Lung (tissue), 12 donors: ENCODE results near the gene FAM131C. TPM values are rescaled to one million over a fixed set of nuclear protein-coding genes. Genes with fewer than 3 reads are reported as not detected.
"Not testable (repeated sequence)": the region's sequence is repeated elsewhere in the genome, so short reads cannot be mapped to it uniquely, and the experiment has no call there.

Experiments used
- ATAC-seq: fragments of 200-7000 bp; cut with Tn5 transposase; one replicate; pipeline ENCODE4 v1.9.1; 2020; ENCODE audit warnings: moderate number of reproducible peaks; ENCODE audit not compliant: insufficient read depth, low FRiP score
- DNase-seq, 3 donors: peaks; one replicate each; pipeline ENCODE4 v3.0.0-alpha.2; 2013 to 2017
- H3K27ac ChIP-seq, 2 donors: one replicate each; pipeline ENCODE4 v1.5.1; 2013; ENCODE audit warnings: mild to moderate bottlenecking in 2 of 2, moderate library complexity in 2 of 2, control low read depth in 1 of 2, inconsistent platforms in 1 of 2, low read depth in 1 of 2, low read length in 1 of 2
- H3K27me3 ChIP-seq, 3 donors: one replicate each; pipeline ENCODE4 v1.5.1; 2013; ENCODE audit warnings: low read length in 2 of 3; ENCODE audit not compliant: control insufficient read depth in 3 of 3, insufficient read depth in 3 of 3
- H3K36me3 ChIP-seq, 4 donors: one replicate each; pipeline ENCODE4 v1.5.1; 2013; ENCODE audit warnings: low read length in 4 of 4, mild to moderate bottlenecking in 1 of 4, moderate library complexity in 1 of 4; ENCODE audit not compliant: control insufficient read depth in 4 of 4, insufficient read depth in 4 of 4
- H3K4me1 ChIP-seq, 5 donors: one replicate each; pipeline ENCODE4 v1.5.1; 2013; ENCODE audit warnings: low read length in 5 of 5, mild to moderate bottlenecking in 2 of 5, moderate library complexity in 1 of 5; ENCODE audit not compliant: control insufficient read depth in 5 of 5, insufficient read depth in 5 of 5
- H3K4me3 ChIP-seq: one replicate; pipeline ENCODE4 v1.5.1; 2013; ENCODE audit warnings: mild to moderate bottlenecking, control low read depth, moderate library complexity
- H3K9ac ChIP-seq, 2 donors: one replicate each; pipeline ENCODE4 v1.5.1; 2013; ENCODE audit warnings: low read length in 2 of 2, control low read depth in 1 of 2; ENCODE audit not compliant: insufficient read depth in 1 of 2
- H3K9me3 ChIP-seq, 4 donors: one replicate each; pipeline ENCODE4 v1.5.1; 2013; ENCODE audit warnings: low read length in 3 of 4, mild to moderate bottlenecking in 1 of 4, moderate library complexity in 1 of 4; ENCODE audit not compliant: control insufficient read depth in 4 of 4, insufficient read depth in 3 of 4
- CTCF ChIP-seq: IDR thresholded peaks from 2 replicates; pipeline ENCODE4 v1.5.1; 2012; ENCODE audit warnings: mild to moderate bottlenecking; ENCODE audit errors: control extremely low read depth, extremely low read depth
- WGBS, 2 donors: extraction: QIAGEN DNeasy Blood & Tissue Kit; methylation state at CpG; one replicate each; pipeline ENCODE4 v1.1.7; 2013; 5-methylcytosine and 5-hydroxymethylcytosine counted together
- polyA plus RNA-seq, 2 donors: library from polyadenylated mRNA; stranded (reverse); fragments of 200-250 nt; gene quantifications; one replicate each; pipeline ENCODE4 v1.2.1, GENCODE V29; 2013
- total RNA-seq, 2 donors: library from RNA; depleted of rRNA in 1 of 2; stranded (reverse); fragments of >200 nt in 1 of 2; gene quantifications; one replicate each; pipeline ENCODE4 v1.2.1, GENCODE V29; 2014 to 2021
- donor health status: control.
- donor health status: control.
- donor health status: Bipolar disorder and iron deficiency.
- donor health status: healthy.
- donor health status: DM: yes; HTN: yes; CAD: no.

Gene FAM131C
- total and polyA plus RNA-seq, 4 donors: not detected

GRCh38 chr1:16022393-16022792 lies 51.1 kb downstream of the FAM131C start:
- no peak for DNase-seq

GRCh38 chr1:16021681-16022080 lies 51.8 kb downstream of the FAM131C start, which contains the start of gene CLCNKA:
CLCNKA (plus strand) TSS chr1:16022036; CDS start chr1:16022620, 584 bp downstream.
- TF ChIP-seq CTCF: no peak
- no peak for ATAC-seq
- H3K27ac ChIP-seq: no peak within 1 kb of the TSS

More at GRCh38 chr1:16022393-16022792, 51.1 kb downstream of the FAM131C start:
- ATAC-seq: no peak
- TF ChIP-seq CTCF: no peak
- H3K4me3 ChIP-seq: no peak overlapping the region
- H3K36me3 ChIP-seq: no peaks in the 10 kb centered on the region
- H3K4me1 ChIP-seq: peaks cover 0 to 15% (median 10%) of the 10 kb centered on the region in 5 donors
- whole genome bisulfite sequencing, 2 donors: 80 to 84% methylated on average over 11 of the region's 11 CpGs
- no peak overlapping the region for H3K27ac ChIP-seq
- H3K9me3 ChIP-seq: no peaks in the 10 kb centered on the region
- H3K27me3 ChIP-seq: no peaks in the 10 kb centered on the region
- no peak overlapping the region for H3K9ac ChIP-seq

GRCh38 chr1:16020878-16021277 lies 52.6 kb downstream of the FAM131C start:
- H3K9ac ChIP-seq: not testable (repeated sequence)
- WGBS, 2 donors: 85 to 88% methylated on average over 8 to 9 of the region's 9 CpGs

More at GRCh38 chr1:16021681-16022080, 51.8 kb downstream of the FAM131C start, which contains the start of gene CLCNKA:
- no peak for DNase-seq
- Histone ChIP-seq H3K27me3 (no peaks in the 10 kb centered on the region), H3K9me3 (no peaks in the 10 kb centered on the region), H3K9ac (no peak within 1 kb of the TSS), H3K4me1 (peaks cover 0 to 15% (median 9%) of the 10 kb centered on the region in 5 donors), H3K4me3 (no peak within 1 kb of the TSS), H3K36me3 (no peaks in the 10 kb centered on the region)
- WGBS, 2 donors: 65 to 69% methylated on average over 6 of the region's 6 CpGs

GRCh38 chr1:16020325-16020724 lies 53.1 kb downstream of the FAM131C start:
- H3K9ac ChIP-seq: no peak overlapping the region
- no peaks in the 10 kb centered on the region for H3K36me3 ChIP-seq
- no peak for ATAC-seq
- no peak overlapping the region for H3K4me3 ChIP-seq
- peak overlapping the region in 1 of 2 donors; percentile 93 for H3K27ac ChIP-seq
- no peak for TF ChIP-seq CTCF
- WGBS, 2 donors: 84 to 91% methylated on average over 6 of the region's 6 CpGs
- no peaks in the 10 kb centered on the region for H3K27me3 ChIP-seq
- no peaks in the 10 kb centered on the region for H3K9me3 ChIP-seq
- no peak for DNase-seq
- peaks cover 0 to 15% (median 9%) of the 10 kb centered on the region in 5 donors for H3K4me1 ChIP-seq

More at GRCh38 chr1:16020878-16021277, 52.6 kb downstream of the FAM131C start:
- H3K27me3 ChIP-seq, H3K4me3 ChIP-seq, ATAC-seq, DNase-seq, H3K36me3 ChIP-seq, H3K9me3 ChIP-seq: not testable (repeated sequence)
- peak overlapping the region in 1 of 2 donors; percentile 93 for H3K27ac ChIP-seq
- H3K4me1 ChIP-seq: peaks cover 0 to 15% (median 9%) of the 10 kb centered on the region in 5 donors
